CD4-positive, alpha-beta T cell treated with Interleukin-4 for 1 hour (primary cell): ENCODE measurements around the gene NRP2.
A peak's percentile ranks its signal among the peaks of the same experiment; 100 is the strongest.

Source experiments
- DNase-seq, 2 donors: peaks; one replicate each; pipeline ENCODE4 v3.0.0-alpha.2; 2020 to 2022

Gene NRP2

GRCh38 chr2:205759257-205759656 is 77.0 kb downstream of the NRP2 start:
- no peak for DNase-seq

GRCh38 chr2:205759732-205760131 is 77.4 kb downstream of the NRP2 start:
- DNase-seq = no peak

GRCh38 chr2:205760157-205760556 is 77.9 kb downstream of the NRP2 start:
- no peak for DNase-seq

DNA sequence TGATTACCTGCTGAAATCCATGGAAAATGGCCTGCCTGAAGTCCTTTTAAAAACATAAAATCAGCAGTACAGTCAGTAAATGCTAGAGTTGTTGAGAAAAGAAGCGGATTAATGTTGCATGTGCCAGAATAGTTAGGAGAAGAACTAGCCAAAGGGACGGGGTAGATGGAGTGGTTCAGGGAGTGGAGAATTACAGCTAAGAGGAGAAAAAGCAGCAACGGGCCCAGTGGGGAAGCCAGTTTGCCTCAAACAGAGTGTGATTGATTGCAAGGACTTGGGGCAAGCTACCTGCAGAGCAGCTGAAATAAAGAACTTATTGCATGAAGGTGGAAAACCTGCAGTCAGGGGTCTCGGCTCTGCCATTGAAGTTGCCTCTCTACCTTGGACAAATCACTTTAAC is 79.1 kb downstream of the NRP2 start:
- DNase-seq = no peak

GRCh38 chr2:205762881-205763280 is 80.6 kb downstream of the NRP2 start:
- DNase-seq = no peak

- peak; percentile 10 to 20 for DNase-seq
These were observed 81.5 kb downstream of the NRP2 start for GRCh38 chr2:205763708-205764211.

DNA sequence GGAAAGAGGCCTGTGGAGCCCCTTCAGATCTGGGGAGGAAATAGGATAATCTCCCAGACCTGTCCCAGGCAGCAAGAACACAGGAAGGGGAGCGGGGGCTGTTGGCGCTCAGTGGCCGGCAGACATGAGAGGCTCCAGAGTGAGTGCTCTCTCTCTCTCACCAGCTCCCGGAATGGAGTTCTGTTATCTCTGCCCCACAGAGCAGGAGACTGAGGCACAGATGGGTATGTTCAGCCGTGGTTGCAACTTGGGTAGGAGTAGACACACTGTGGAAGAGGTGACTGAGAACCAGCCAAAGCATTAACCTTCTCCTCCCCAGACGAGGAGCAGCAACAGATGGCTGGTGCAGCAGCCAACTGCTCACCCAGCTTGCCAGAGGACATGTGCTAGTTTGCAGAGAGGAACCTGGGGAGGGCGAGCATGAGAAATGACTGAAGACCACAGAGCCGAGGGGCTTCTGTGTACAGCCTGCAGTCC is 82.0 kb downstream of the NRP2 start:
- no peak for DNase-seq

GRCh38 chr2:205765151-205765550 is 82.8 kb downstream of the NRP2 start:
- no peak for DNase-seq

GRCh38 chr2:205766779-205767359 is 84.6 kb downstream of the NRP2 start:
- DNase-seq = peak; percentile 36 to 40

DNA sequence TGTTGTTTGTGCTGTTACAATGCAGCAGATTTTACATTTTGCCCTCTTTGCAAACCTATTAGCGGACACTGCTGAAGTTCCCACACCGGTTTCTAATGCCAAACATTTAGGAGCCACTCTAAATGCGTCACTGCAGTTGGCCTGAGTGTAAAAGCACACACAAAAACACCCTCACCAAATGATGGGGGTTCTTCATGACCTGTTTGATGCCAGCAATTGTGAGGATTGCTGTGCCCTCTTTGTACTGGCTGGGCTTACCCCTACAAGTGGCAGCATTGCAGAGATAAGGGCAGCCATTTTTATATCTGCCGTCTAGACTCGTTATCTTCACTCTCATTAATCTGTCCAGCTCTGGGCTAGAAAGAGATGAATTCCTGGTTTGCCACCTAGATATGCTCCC is 85.3 kb downstream of the NRP2 start:
- DNase-seq = no peak

DNA sequence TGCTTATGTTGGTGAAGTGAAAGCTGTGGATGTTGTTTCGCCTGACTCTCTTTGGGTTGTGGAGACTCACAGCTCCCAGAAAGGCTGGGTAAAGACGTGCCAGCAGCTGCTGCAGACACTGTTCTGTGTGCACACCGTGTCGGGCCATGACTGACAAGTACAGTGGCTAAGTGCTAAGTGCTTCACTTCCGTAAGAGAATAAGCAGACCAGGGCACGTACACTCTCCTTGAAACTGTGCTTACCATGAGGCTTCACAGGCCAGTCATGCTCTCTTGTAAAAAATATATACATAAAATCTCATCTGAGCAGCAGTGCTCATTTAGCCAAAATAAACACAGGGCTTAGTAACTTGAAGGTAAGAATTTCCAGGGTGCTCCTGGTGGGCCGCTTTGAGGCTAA is 86.0 kb downstream of the NRP2 start:
- no peak for DNase-seq

GRCh38 chr2:205768815-205769494 is 86.7 kb downstream of the NRP2 start:
- DNase-seq = no peak

DNA sequence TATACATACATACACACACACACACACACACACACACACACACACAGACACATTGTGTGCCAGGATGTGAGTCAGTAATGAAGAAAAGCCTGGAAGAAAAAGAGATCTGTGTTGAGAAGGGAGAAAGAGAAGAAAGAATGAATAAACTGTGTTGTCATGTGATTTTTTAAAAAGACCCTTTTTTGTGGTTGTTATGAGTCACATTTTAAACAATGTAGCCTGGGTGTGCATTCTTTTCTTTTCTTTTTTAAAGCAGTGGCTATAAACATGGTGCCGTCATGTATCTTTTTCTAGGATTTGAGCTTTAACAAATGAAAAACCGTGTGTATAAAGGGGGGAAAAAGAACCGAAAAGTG is 87.2 kb downstream of the NRP2 start:
- no peak for DNase-seq

DNA sequence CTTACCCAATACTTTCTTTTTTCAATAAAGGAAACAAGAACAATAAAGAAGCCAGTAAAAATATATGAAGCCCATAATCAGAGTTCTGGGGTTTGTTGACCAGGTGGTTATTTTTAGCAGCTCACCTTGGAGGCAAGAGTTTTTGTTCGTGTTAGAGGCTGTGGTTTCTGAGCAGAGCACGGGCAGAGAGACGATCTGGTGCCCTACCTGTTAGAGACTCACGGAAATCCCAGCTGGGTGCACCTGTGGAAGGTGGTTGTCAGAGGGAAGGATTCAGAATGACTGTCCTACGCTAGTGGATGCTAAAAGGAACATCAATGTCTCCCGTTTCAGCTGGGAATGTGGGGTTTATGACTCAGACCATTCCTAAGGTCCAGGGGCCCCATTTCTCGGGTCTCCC is 87.6 kb downstream of the NRP2 start:
- DNase-seq = no peak

- DNase-seq = no peak
These were observed 88.3 kb downstream of the NRP2 start for GRCh38 chr2:205770577-205770976.

DNA sequence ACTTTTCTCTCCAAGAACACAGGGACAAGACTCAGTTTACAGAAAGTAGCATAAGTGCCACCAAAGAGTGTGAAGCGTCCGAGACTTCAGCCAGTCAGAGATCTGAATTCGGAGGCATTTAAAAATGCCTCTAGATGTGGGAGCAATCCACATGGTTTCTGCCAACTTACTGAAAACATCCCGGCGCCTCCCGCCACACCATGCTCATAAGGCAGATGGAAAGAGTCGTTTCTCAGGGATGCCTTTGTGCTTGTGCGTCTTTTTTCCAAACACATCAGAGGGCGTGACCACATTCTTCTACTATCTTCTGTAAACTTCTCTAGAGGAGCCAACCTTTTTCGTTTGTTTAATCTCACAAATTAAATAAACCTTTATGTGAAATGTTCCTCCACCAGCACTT is 88.7 kb downstream of the NRP2 start:
- DNase-seq = no peak

- no peak for DNase-seq
These were observed 89.4 kb downstream of the NRP2 start for GRCh38 chr2:205771666-205772065.

- no peak for DNase-seq
These were observed 90.7 kb downstream of the NRP2 start for GRCh38 chr2:205772983-205773382.

GRCh38 chr2:205773989-205774388 is 91.7 kb downstream of the NRP2 start:
- no peak for DNase-seq

GRCh38 chr2:205775097-205775877 is 93.0 kb downstream of the NRP2 start:
- DNase-seq = no peak

- DNase-seq = peak in 1 of 2 donors; percentile 19
These were observed 93.8 kb downstream of the NRP2 start for GRCh38 chr2:205776139-205776538.

- no peak for DNase-seq
These were observed 94.4 kb downstream of the NRP2 start for GRCh38 chr2:205776720-205777119.

GRCh38 chr2:205778356-205778755 is 96.1 kb downstream of the NRP2 start:
- DNase-seq = no peak

DNA sequence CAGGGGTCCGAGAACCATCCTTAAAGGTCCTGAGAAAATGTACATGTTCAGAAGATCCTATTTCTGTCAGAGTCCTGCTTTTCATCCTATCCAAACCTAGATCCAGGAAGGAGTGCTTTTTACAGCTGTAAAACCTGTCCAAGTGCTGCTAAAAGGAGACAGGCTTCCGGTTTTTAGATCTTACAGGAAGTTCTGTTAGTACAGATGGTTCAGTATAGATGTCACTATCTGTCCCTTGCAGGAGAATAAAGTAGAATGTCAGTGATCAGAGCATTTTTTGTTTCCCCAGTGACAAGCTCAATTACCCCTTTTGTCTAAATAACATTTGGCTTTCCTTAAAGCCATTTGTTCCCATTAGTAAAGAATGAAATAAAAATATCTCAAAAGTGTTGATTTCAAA is 98.3 kb downstream of the NRP2 start:
- no peak for DNase-seq
